Left lung (tissue), 10 donors: ENCODE measurements around the gene BTBD9. TPM values are rescaled to one million over a fixed set of nuclear protein-coding genes. Genes with fewer than 3 reads are reported as not detected.
A peak's percentile ranks its signal among the peaks of the same experiment; 100 is the strongest.

Experiments
- ATAC-seq: fragments of 200-7000 bp; cut with Tn5 transposase; one replicate; pipeline ENCODE4 v1.9.1; 2020; ENCODE audit warnings: moderate library complexity
- DNase-seq, 4 donors: peaks; one replicate each; pipeline ENCODE4 v3.0.0-alpha.2; 2013 to 2020
- H3K27ac ChIP-seq, 2 donors: fragments of 200-600 bp; sonication (generic) in 1 of 2; one replicate each; pipeline versions ENCODE4 v1.5.0 to v1.8.0; 2020 to 2021
- H3K27me3 ChIP-seq, 2 donors: fragments of 200-600 bp; sonication (generic) in 1 of 2; one replicate each; pipeline versions ENCODE4 v1.5.0 to v1.8.0; 2020 to 2021
- H3K36me3 ChIP-seq, 2 donors: fragments of 200-600 bp; sonication (generic) in 1 of 2; one replicate each; pipeline versions ENCODE4 v1.5.0 to v1.8.0; 2020 to 2021
- H3K4me1 ChIP-seq, 2 donors: fragments of 200-600 bp; one replicate each; pipeline ENCODE4 v1.8.0; 2021
- H3K4me3 ChIP-seq, 2 donors: fragments of 200-600 bp; sonication (generic) in 1 of 2; one replicate each; pipeline versions ENCODE4 v1.5.0 to v1.8.0; 2020 to 2021; ENCODE audit warnings: mild to moderate bottlenecking in 1 of 2
- H3K9me3 ChIP-seq, 2 donors: fragments of 200-600 bp; sonication (generic) in 1 of 2; one replicate each; pipeline versions ENCODE4 v1.5.0 to v1.8.0; 2020 to 2021
- CTCF ChIP-seq, 2 donors: fragments of 200-600 bp; sonication (generic) in 1 of 2; IDR thresholded peaks; one replicate each; pipeline versions ENCODE4 v1.5.0 to v1.8.0; 2021; ENCODE audit warnings: antibody characterized with exemption in 2 of 2
- intact Hi-C, 2 donors: fragments of 100-400 bp; cut with DNase I; formaldehyde crosslinking; loops; one replicate each; pipeline versions ENCODE4 v1.11.2 to v1.14.2; 2022
- polyA plus RNA-seq, 6 donors: library from polyadenylated mRNA; unstranded; fragments of 120-200 nt; gene quantifications; one replicate each; pipeline ENCODE4 v1.2.1, GENCODE V29; 2013; ENCODE audit not compliant: insufficient read length in 6 of 6
- total RNA-seq, 2 donors: library from RNA; stranded (reverse); fragmentation: NEBNext Ultra II Directional; extraction: Animal tissue kit (Norgen Biotek cat#: 25700); gene quantifications; one replicate each; pipeline ENCODE4 v1.2.1, GENCODE V29; 2021
- donor health status: DM: no; HTN: yes; CAD: no.
- donor health status: DM: no; HTN: no; CAD: no.

BTBD9 gene
- total and polyA plus RNA-seq, 8 donors = 14.2 to 44.0 (median 16.0) TPM

GRCh38 chr6:38498085-38498484, 141.6 kb downstream of the BTBD9 start:
- no peak for TF ChIP-seq CTCF (IDR thresholded peaks at IDR 0.05)
- DNase-seq (no peak), ATAC-seq (no peak)
- Histone ChIP-seq H3K27ac (no peak overlapping the region), H3K4me1 (peaks cover 0 to 5% of the 10 kb centered on the region in 2 donors), H3K27me3 (no peaks in the 10 kb centered on the region), H3K9me3 (no peaks in the 10 kb centered on the region), H3K4me3 (no peak overlapping the region), H3K36me3 (no peaks in the 10 kb centered on the region)
- intact Hi-C loops = no loop called here

GRCh38 chr6:38497546-38497945, 142.2 kb downstream of the BTBD9 start:
- Histone ChIP-seq H3K4me3 (no peak overlapping the region), H3K36me3 (no peaks in the 10 kb centered on the region), H3K27ac (no peak overlapping the region), H3K4me1 (peaks cover 0 to 5% of the 10 kb centered on the region in 2 donors), H3K27me3 (no peaks in the 10 kb centered on the region), H3K9me3 (no peaks in the 10 kb centered on the region)
- intact Hi-C loops = no loop called here
- ATAC-seq (no peak), DNase-seq (no peak)
- TF ChIP-seq CTCF (IDR thresholded peaks at IDR 0.05) = no peak

GRCh38 chr6:38495922-38496635, 143.7 kb downstream of the BTBD9 start:
- peak; percentile 70 for ATAC-seq
- Histone ChIP-seq H3K9me3 (no peaks in the 10 kb centered on the region), H3K4me1 (peaks cover 0 to 5% of the 10 kb centered on the region in 2 donors), H3K36me3 (no peaks in the 10 kb centered on the region), H3K4me3 (no peak overlapping the region), H3K27ac (no peak overlapping the region), H3K27me3 (no peaks in the 10 kb centered on the region)
- TF ChIP-seq CTCF (IDR thresholded peaks at IDR 0.05) = no peak
- no peak for DNase-seq
- intact Hi-C loops = no loop called here

- Histone ChIP-seq H3K36me3 (no peaks in the 10 kb centered on the region), H3K4me1 (peaks cover 0 to 5% of the 10 kb centered on the region in 2 donors), H3K4me3 (no peak overlapping the region), H3K9me3 (no peaks in the 10 kb centered on the region), H3K27ac (no peak overlapping the region), H3K27me3 (no peaks in the 10 kb centered on the region)
- no peak for DNase-seq
- TF ChIP-seq CTCF (IDR thresholded peaks at IDR 0.05) = no peak
- intact Hi-C loops = no loop called here
- no peak for ATAC-seq
Observed at GRCh38 chr6:38495518-38495917, 144.2 kb downstream of the BTBD9 start.

GRCh38 chr6:38493931-38494547, 145.7 kb downstream of the BTBD9 start:
- ATAC-seq (peak; percentile 77), DNase-seq (peak in 3 of 4 donors; percentile 51 to 79 (median 71))
- intact Hi-C loops = no loop called here
- H3K4me1 ChIP-seq = no peaks in the 10 kb centered on the region
- no peaks in the 10 kb centered on the region for H3K9me3 ChIP-seq
- no peak overlapping the region for H3K27ac ChIP-seq
- H3K4me3 ChIP-seq = no peak overlapping the region
- H3K36me3 ChIP-seq = no peaks in the 10 kb centered on the region
- TF ChIP-seq CTCF (IDR thresholded peaks at IDR 0.05) = peak; percentile 81 to 88
- no peaks in the 10 kb centered on the region for H3K27me3 ChIP-seq
